H1 (cell line): ENCODE data around the gene TRAPPC12. TPM values are rescaled to one million over a fixed set of nuclear protein-coding genes. Genes with fewer than 3 reads are reported as not detected.

Experiments used
- CTCF ChIA-PET: fragments of 300-600 bp; sonication (Branson Sonifier 250); formaldehyde crosslinking; loops from one replicate; lab custom pipeline; 2021; ENCODE audit not compliant: partially characterized antibody; lab: Charles Lee
- POLR2A ChIA-PET: fragments of 300-600 bp; sonication (Branson Sonifier 250); formaldehyde crosslinking; loops from one replicate; lab custom pipeline; 2021; ENCODE audit warnings: inconsistent platforms; ENCODE audit not compliant: partially characterized antibody; lab: Charles Lee
- DNase-seq, 2 experiments: peaks; one replicate each; pipeline versions ENCODE4 v3.0.0 to v3.0.0-alpha.2; 2010 to 2022; ENCODE audit warnings: low spot score in 2 of 2, low read depth in 1 of 2, mixed read lengths in 1 of 2
- FAIRE-seq: peaks from 2 replicates; lab custom pipeline; 2011; peaks lifted over from hg19 to GRCh38; lab: Jason Lieb, UNC
- H2AFZ ChIP-seq: 2 replicates; pipeline ENCODE4 v1.8.1; 2012; ENCODE audit warnings: low read length, inconsistent platforms
- H2AK5ac ChIP-seq: 2 replicates; pipeline ENCODE4 v1.6.1; 2013; ENCODE audit warnings: low read depth, low read length
- H2BK120ac ChIP-seq: replicated peaks from 2 replicates; pipeline ENCODE3; 2013; ENCODE audit warnings: low read depth, low read length, inconsistent platforms
- H2BK12ac ChIP-seq: 2 replicates; pipeline ENCODE4 v1.6.1; 2013; ENCODE audit warnings: low read depth, low read length
- H2BK15ac ChIP-seq: 2 replicates; pipeline ENCODE4 v1.6.1; 2013; ENCODE audit warnings: low read length
- H2BK20ac ChIP-seq: 2 replicates; pipeline ENCODE4 v1.6.1; 2013; ENCODE audit warnings: low read length
- H2BK5ac ChIP-seq: 2 replicates; pipeline ENCODE4 v1.6.1; 2013; ENCODE audit warnings: low read depth, low read length
- H3K14ac ChIP-seq: 2 replicates; pipeline ENCODE4 v1.6.1; 2013; ENCODE audit warnings: inconsistent platforms; ENCODE audit not compliant: insufficient read length
- H3K18ac ChIP-seq: 2 replicates; pipeline ENCODE4 v1.6.1; 2013; ENCODE audit warnings: low read length; ENCODE audit errors: extremely low read depth
- H3K23ac ChIP-seq: 2 replicates; pipeline ENCODE4 v1.6.1; 2013; ENCODE audit warnings: inconsistent platforms; ENCODE audit not compliant: insufficient read length
- H3K23me2 ChIP-seq: 2 replicates; pipeline ENCODE4 v1.6.1; 2013; ENCODE audit warnings: low read depth, low read length
- H3K27ac ChIP-seq: 2 replicates; pipeline ENCODE4 v1.6.1; 2011; ENCODE audit warnings: low read depth, low read length, inconsistent platforms
- H3K27me3 ChIP-seq, 4 experiments: replicated peaks in 1 of 4; 1 replicate in 1 of 4; 2 replicates in 3 of 4; pipeline versions ENCODE4 v1.6.1 to v1.8.1; 2011 to 2013; ENCODE audit warnings: low read length in 3 of 4, mild to moderate bottlenecking in 3 of 4, inconsistent platforms in 2 of 4, mixed read lengths in 2 of 4, moderate library complexity in 1 of 4; ENCODE audit not compliant: control insufficient read depth in 3 of 4, insufficient read depth in 3 of 4; ENCODE audit errors: extremely low read depth in 1 of 4
- H3K36me3 ChIP-seq, 4 experiments: 2 replicates each; pipeline versions ENCODE4 v1.6.1 to v1.8.1; 2011 to 2013; ENCODE audit warnings: mild to moderate bottlenecking in 4 of 4, low read length in 3 of 4, moderate library complexity in 2 of 4, control low read depth in 1 of 4, inconsistent platforms in 1 of 4; ENCODE audit not compliant: insufficient read depth in 4 of 4, control insufficient read depth in 2 of 4
- H3K4ac ChIP-seq: replicated peaks from 2 replicates; pipeline ENCODE3; 2013; ENCODE audit warnings: low read length, low read depth, mixed read lengths, inconsistent platforms; ENCODE audit not compliant: insufficient read length
- H3K4me1 ChIP-seq, 4 experiments: replicated peaks in 1 of 4; 1 replicate in 1 of 4; 2 replicates in 3 of 4; pipeline versions ENCODE4 v1.6.1 to v1.8.1; 2011 to 2013; ENCODE audit warnings: low read length in 3 of 4, inconsistent platforms in 2 of 4, mixed read lengths in 1 of 4; ENCODE audit not compliant: insufficient read depth in 4 of 4, control insufficient read depth in 3 of 4
- H3K4me2 ChIP-seq, 2 experiments: 2 replicates each; pipeline versions ENCODE4 v1.6.1 to v1.8.1; 2011 to 2013; ENCODE audit warnings: low read depth in 2 of 2, low read length in 2 of 2, control low read depth in 1 of 2, inconsistent platforms in 1 of 2, mild to moderate bottlenecking in 1 of 2; ENCODE audit not compliant: insufficient read depth in 1 of 2
- H3K4me3 ChIP-seq, 4 experiments: fragments of 200-600, 300-600 bp in 1 of 4; sonication (generic), shearing (Covaris generic), sonication (Bioruptor Twin) in 1 of 4; 2 replicates each; pipeline versions ENCODE4 v1.5.1 to v1.8.1; 2011 to 2016; ENCODE audit warnings: low read length in 4 of 4, low read depth in 3 of 4, control low read depth in 2 of 4, inconsistent platforms in 2 of 4, mild to moderate bottlenecking in 2 of 4, mixed read lengths in 1 of 4, moderate library complexity in 1 of 4; ENCODE audit not compliant: insufficient read depth in 2 of 4; ENCODE audit errors: extremely low read depth in 1 of 4
- H3K56ac ChIP-seq: replicated peaks from 2 replicates; pipeline ENCODE3; 2013; ENCODE audit warnings: low read depth, mild to moderate bottlenecking, mixed read lengths, low read length, inconsistent platforms; ENCODE audit not compliant: insufficient read length
- H3K79me1 ChIP-seq: 2 replicates; pipeline ENCODE4 v1.6.1; 2013; ENCODE audit warnings: low read depth, low read length, control low read depth
- H3K79me2 ChIP-seq, 2 experiments: 2 replicates each; pipeline versions ENCODE4 v1.6.1 to v1.8.1; 2012 to 2013; ENCODE audit warnings: low read length in 2 of 2, mild to moderate bottlenecking in 2 of 2, inconsistent platforms in 1 of 2; ENCODE audit not compliant: insufficient read depth in 2 of 2, control insufficient read depth in 1 of 2
- H3K9ac ChIP-seq, 4 experiments: replicated peaks in 1 of 4; 1 replicate in 1 of 4; 2 replicates in 3 of 4; pipeline versions ENCODE4 v1.6.1 to v1.8.1; 2011 to 2013; ENCODE audit warnings: low read depth in 3 of 4, low read length in 3 of 4, control low read depth in 2 of 4, mild to moderate bottlenecking in 2 of 4, moderate library complexity in 2 of 4, inconsistent platforms in 1 of 4; ENCODE audit errors: extremely low read depth in 1 of 4
- H3K9me3 ChIP-seq, 2 experiments: 2 replicates each; pipeline versions ENCODE4 v1.6.1 to v1.8.1; 2012 to 2013; ENCODE audit warnings: mild to moderate bottlenecking in 2 of 2, moderate library complexity in 2 of 2, control low read depth in 1 of 2, inconsistent platforms in 1 of 2, low read depth in 1 of 2, low read length in 1 of 2, mixed read lengths in 1 of 2; ENCODE audit not compliant: insufficient read depth in 2 of 2
- H4K20me1 ChIP-seq, 2 experiments: replicated peaks in 1 of 2; 2 replicates each; pipeline versions ENCODE3 to v1.8.1; 2011 to 2013; ENCODE audit warnings: inconsistent platforms in 2 of 2, low read length in 2 of 2, mild to moderate bottlenecking in 1 of 2; ENCODE audit not compliant: insufficient read depth in 2 of 2, control insufficient read depth in 1 of 2
- H4K5ac ChIP-seq: 2 replicates; pipeline ENCODE4 v1.6.1; 2013; ENCODE audit warnings: low read length, low read depth, mixed read lengths, inconsistent platforms; ENCODE audit not compliant: insufficient read length
- H4K8ac ChIP-seq: 2 replicates; pipeline ENCODE4 v1.8.0; 2013; ENCODE audit warnings: mild to moderate bottlenecking, moderate library complexity, low read length, inconsistent platforms; ENCODE audit not compliant: insufficient read depth; ENCODE audit errors: extremely low read depth
- H4K91ac ChIP-seq: replicated peaks from 2 replicates; pipeline ENCODE3; 2013; ENCODE audit warnings: low read length, mixed read lengths, inconsistent platforms; ENCODE audit not compliant: insufficient read length
- BCL11A ChIP-seq, 2 experiments: IDR thresholded peaks; one replicate each; pipeline ENCODE4 v1.6.1; 2011; ENCODE audit warnings: low read depth in 2 of 2, low read length in 2 of 2, mild to moderate bottlenecking in 2 of 2
- CHD1 ChIP-seq: IDR thresholded peaks from 2 replicates; pipeline ENCODE4 v1.6.1; 2012; ENCODE audit warnings: low read depth, low read length, improper control_type of control experiment
- CHD2 ChIP-seq: IDR thresholded peaks from 2 replicates; pipeline ENCODE4 v1.6.1; 2012; ENCODE audit warnings: low read length, improper control_type of control experiment
- HDAC2 ChIP-seq, 2 experiments: fragments of 300-600 bp in 1 of 2; sonication (generic) in 1 of 2; IDR thresholded peaks; 2 replicates each; pipeline ENCODE4 v1.6.1; 2011 to 2012; ENCODE audit warnings: low read depth in 2 of 2, low read length in 2 of 2, mild to moderate bottlenecking in 2 of 2, moderate library complexity in 2 of 2, borderline replicate concordance in 1 of 2, inconsistent platforms in 1 of 2
- HDAC6 ChIP-seq: IDR thresholded peaks from one replicate; pipeline ENCODE4 v1.7.1; 2012; ENCODE audit warnings: low read depth, mild to moderate bottlenecking, inconsistent platforms, low read length, moderate library complexity
- KDM5A ChIP-seq: fragments of 200-600 bp; IDR thresholded peaks from 2 replicates; pipeline ENCODE4 v1.7.1; 2012; ENCODE audit warnings: mild to moderate bottlenecking, low read length, inconsistent platforms, mixed read lengths
- SAP30 ChIP-seq: fragments of 300-600 bp; sonication (generic); IDR thresholded peaks from 2 replicates; pipeline ENCODE4 v1.7.1; 2012; ENCODE audit warnings: low read length, moderate library complexity, mild to moderate bottlenecking, inconsistent platforms; ENCODE audit not compliant: insufficient read depth, insufficient replicate concordance
- TAF1 ChIP-seq: IDR thresholded peaks from 2 replicates; pipeline ENCODE4 v1.6.1; 2011; ENCODE audit warnings: mild to moderate bottlenecking, low read depth, low read length
- TAF7 ChIP-seq: optimal IDR thresholded peaks from 2 replicates; pipeline ENCODE3; 2011; ENCODE audit warnings: low read depth, mild to moderate bottlenecking, inconsistent platforms, low read length, moderate library complexity, borderline replicate concordance
- TBP ChIP-seq: IDR thresholded peaks from 2 replicates; pipeline ENCODE4 v1.6.1; 2011; ENCODE audit warnings: low read depth, low read length, improper control_type of control experiment
- YY1 ChIP-seq: IDR thresholded peaks from 2 replicates; pipeline ENCODE4 v1.6.1; 2011; ENCODE audit warnings: low read depth, mild to moderate bottlenecking, low read length
- WGBS, 2 experiments: shearing (Covaris generic) in 1 of 2; methylation state at CpG; one replicate each; pipeline versions ENCODE4 v1.1.6 to v1.1.7; 2013 to 2015; ENCODE audit warnings: low lambda C conversion rate in 2 of 2, mixed read lengths in 2 of 2, inconsistent platforms in 1 of 2, low coverage in 1 of 2, missing lambda C conversion rate in 1 of 2; ENCODE audit not compliant: insufficient replicate concordance in 2 of 2, insufficient coverage in 1 of 2, insufficient read length in 1 of 2; ENCODE audit errors: extremely low coverage in 1 of 2, missing lambda C conversion rate in 1 of 2; 5-methylcytosine and 5-hydroxymethylcytosine counted together
- polyA plus RNA-seq, 7 experiments: library from polyadenylated mRNA; depleted of rRNA in 3 of 7; stranded (reverse) in 5 of 7; unstranded in 2 of 7; fragments of >200 nt in 5 of 7; fragments of 200-250 nt in 2 of 7; gene quantifications; 1 replicate in 5 of 7; 2 replicates in 1 of 7; 4 replicates in 1 of 7; pipeline versions ENCODE4 v1.2.1 to v1.2.3, GENCODE V29; 2011 to 2013; ENCODE audit warnings: missing spikeins in 2 of 7, mixed read lengths in 2 of 7
- total RNA-seq: library from RNA; stranded (reverse); fragmentation: NEBNext Ultra II Directional; extraction: Animal tissue kit (Norgen Biotek cat#: 25700); gene quantifications from 2 replicates; pipeline ENCODE4 v1.2.1, GENCODE V29; 2021

The TRAPPC12 gene
- total and polyA plus RNA-seq, 2 of the 8 experiments (the other 6 are each of a cell fraction or from before 2014, with no cell fraction given), result 35.0 to 67.3 TPM

DNA sequence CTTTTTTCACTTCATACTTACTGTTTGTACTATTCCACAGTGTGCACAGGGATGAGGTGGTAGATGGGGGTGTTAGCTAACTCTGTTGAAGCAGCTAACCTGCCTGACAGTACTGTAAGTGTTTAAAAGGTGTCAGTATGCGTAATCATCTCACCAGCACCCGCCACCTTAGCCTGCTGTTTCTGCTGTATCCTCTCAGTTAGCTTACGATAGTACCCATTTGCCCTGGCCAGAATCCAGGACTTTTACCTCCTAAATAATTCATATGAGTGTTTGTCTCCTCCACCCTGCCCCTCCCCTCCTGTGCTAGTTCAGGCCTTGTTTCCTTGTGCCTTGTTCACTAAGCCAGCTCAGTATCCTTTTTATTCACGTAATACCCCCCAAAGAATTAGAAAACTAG lies 34.2 kb downstream of the TRAPPC12 start:
- Histone ChIP-seq H3K9me3 (no peaks in the 10 kb centered on the region), H3K27ac (no peak overlapping the region), H2BK5ac (no peak overlapping the region), H2AK5ac (no peak overlapping the region), H4K8ac (no peak overlapping the region), H3K23me2 (no peaks in the 10 kb centered on the region), H3K4me3 (no peak overlapping the region), H2AFZ (no peak overlapping the region), H2BK15ac (no peak overlapping the region), H2BK120ac (no peak overlapping the region), H3K14ac (no peak overlapping the region), H3K36me3 (peaks cover 0 to 3% (median 0%) of the 10 kb centered on the region in 4 experiments; a peak in 1 of 8 replicates), H2BK12ac (no peak overlapping the region), H3K18ac (no peak overlapping the region), H4K91ac (no peak overlapping the region), H3K79me2 (no peaks in the 10 kb centered on the region), H3K56ac (no peak overlapping the region), H4K5ac (no peak overlapping the region), H3K4me2 (no peak overlapping the region), H3K79me1 (peaks cover 2% of the 10 kb centered on the region; the same call in 1 of the 2 replicates), H3K9ac (no peak overlapping the region), H3K27me3 (no peaks in the 10 kb centered on the region), H3K23ac (no peak overlapping the region), H2BK20ac (no peak overlapping the region), H3K4ac (no peak overlapping the region), H3K4me1 (no peaks in the 10 kb centered on the region), H4K20me1 (peaks cover 0 to 10% of the 10 kb centered on the region in 2 experiments)
- ChIA-PET POLR2A (interaction anchor here (1.5 kb wide), 1 partner anchor 9 kb away, joined by 4 read pairs; no protein-coding TSS in a partner anchor), CTCF (interaction anchor here (0.9 to 3.8 kb wide), 4 partner anchors 11 to 234 kb away, joined by 3 to 54 read pairs (median 3); no protein-coding TSS in a partner anchor)
- no peak for TF ChIP-seq HDAC2 (IDR thresholded peaks at IDR 0.05; ENCODE audit: borderline replicate concordance in 1 of 2, low read depth in 2 of 2, low read length in 2 of 2)
- TF ChIP-seq SAP30, result no peak
- no peak for TF ChIP-seq TAF7
- TF ChIP-seq YY1, result no peak
- no peak for TF ChIP-seq HDAC6
- no peak for TF ChIP-seq BCL11A (IDR thresholded peaks at IDR 0.05; ENCODE audit: low read depth in 2 of 2, low read length in 2 of 2)
- no peak for TF ChIP-seq CHD1
- TF ChIP-seq TBP, result no peak
- no peak for TF ChIP-seq KDM5A
- TF ChIP-seq CHD2, result no peak
- TF ChIP-seq TAF1, result no peak
- WGBS, 2 experiments, result 87% methylated on average over 4 of the region's 4 CpGs; no CpG with 5 or more reads in 1 of the 2 experiments
- FAIRE-seq (no peak), DNase-seq (no peak)
